Osteoblast (primary cell): Measurements from ENCODE around the gene DRC7. TPM values are rescaled to one million over a fixed set of nuclear protein-coding genes. Genes with fewer than 3 reads are reported as not detected.

Experiments used
- DNase-seq: peaks from one replicate; pipeline ENCODE4 v3.0.0; 2011; ENCODE audit warnings: low spot score, mixed read lengths; ENCODE audit not compliant: insufficient read length; ENCODE audit errors: missing footprints
- H2AFZ ChIP-seq: 2 replicates; pipeline ENCODE4 v1.6.0; 2011; ENCODE audit warnings: mild to moderate bottlenecking, low read length
- H3K27ac ChIP-seq: 2 replicates; pipeline ENCODE4 v1.5.1; 2011; ENCODE audit warnings: mild to moderate bottlenecking, low read depth, low read length, moderate library complexity
- H3K27me3 ChIP-seq: 2 replicates; pipeline ENCODE4 v1.6.0; 2012; ENCODE audit warnings: mild to moderate bottlenecking, control low read depth, inconsistent platforms, low read length, moderate library complexity; ENCODE audit not compliant: insufficient read depth
- H3K36me3 ChIP-seq: 2 replicates; pipeline ENCODE4 v1.5.1; 2011; ENCODE audit warnings: mild to moderate bottlenecking, low read length, control low read depth, moderate library complexity; ENCODE audit not compliant: insufficient read depth
- H3K4me1 ChIP-seq: 2 replicates; pipeline ENCODE4 v1.5.1; 2011; ENCODE audit warnings: mild to moderate bottlenecking, low read length, control low read depth, moderate library complexity; ENCODE audit not compliant: insufficient read depth
- H3K4me2 ChIP-seq: 2 replicates; pipeline ENCODE4 v1.6.0; 2011; ENCODE audit warnings: mild to moderate bottlenecking, low read length; ENCODE audit not compliant: insufficient read depth
- H3K4me3 ChIP-seq: fragments of 200-600 bp; sonication (generic); 3 replicates; pipeline ENCODE4 v1.5.1; 2012; ENCODE audit warnings: mild to moderate bottlenecking, low read length, inconsistent platforms; ENCODE audit not compliant: insufficient read depth
- H3K79me2 ChIP-seq: 2 replicates; pipeline ENCODE4 v1.6.0; 2012; ENCODE audit warnings: mild to moderate bottlenecking, low read length, control low read depth, inconsistent platforms; ENCODE audit not compliant: insufficient read depth
- H3K9me3 ChIP-seq: 2 replicates; pipeline ENCODE4 v1.5.1; 2011; ENCODE audit warnings: low read depth, low read length, control low read depth
- H4K20me1 ChIP-seq: 2 replicates; pipeline ENCODE4 v1.6.0; 2012; ENCODE audit warnings: mild to moderate bottlenecking, low read length, control low read depth; ENCODE audit not compliant: insufficient read depth
- CTCF ChIP-seq: IDR thresholded peaks from 2 replicates; pipeline ENCODE4 v1.5.1; 2011; ENCODE audit warnings: mild to moderate bottlenecking, low read depth, low read length, moderate library complexity; ENCODE audit errors: extremely low read depth
- total RNA-seq: library from RNA; depleted of rRNA; stranded (reverse); fragments of >200 nt; gene quantifications from 2 replicates; pipeline ENCODE4 v1.2.3, GENCODE V29; 2012

DRC7 gene
- total RNA-seq, 1 donor, result not detected

DNA sequence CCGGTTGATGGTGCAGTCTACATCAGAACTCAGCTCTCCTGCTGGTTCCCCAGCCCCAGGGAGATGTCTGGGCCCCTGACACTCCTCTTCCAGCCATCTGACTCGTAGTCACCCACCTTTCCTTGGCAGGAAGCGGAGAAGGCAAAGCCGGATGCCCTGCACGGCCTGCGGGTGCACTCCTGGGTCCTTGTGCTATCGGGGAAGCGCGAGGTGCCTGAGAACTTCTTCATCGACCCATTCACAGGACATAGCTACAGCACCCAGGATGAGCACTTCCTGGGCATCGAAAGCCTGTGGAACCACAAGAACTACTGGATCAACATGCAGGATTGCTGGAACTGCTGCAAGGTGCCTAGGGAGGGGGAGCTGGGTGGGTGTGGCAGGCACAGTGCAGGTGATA lies 12.7 kb downstream of the DRC7 start:
- no peak overlapping the region for H2AFZ ChIP-seq
- H4K20me1 ChIP-seq, result no peaks in the 10 kb centered on the region
- peaks cover 43% of the 10 kb centered on the region for H3K27me3 ChIP-seq
- H3K27ac ChIP-seq, result no peak overlapping the region
- no peaks in the 10 kb centered on the region for H3K36me3 ChIP-seq
- TF ChIP-seq CTCF, result no peak
- no peaks in the 10 kb centered on the region for H3K79me2 ChIP-seq
- H3K4me2 ChIP-seq, result no peak overlapping the region
- H3K4me1 ChIP-seq, result no peaks in the 10 kb centered on the region
- H3K4me3 ChIP-seq, result no peak overlapping the region
- H3K9me3 ChIP-seq, result no peaks in the 10 kb centered on the region
- no peak for DNase-seq

DNA sequence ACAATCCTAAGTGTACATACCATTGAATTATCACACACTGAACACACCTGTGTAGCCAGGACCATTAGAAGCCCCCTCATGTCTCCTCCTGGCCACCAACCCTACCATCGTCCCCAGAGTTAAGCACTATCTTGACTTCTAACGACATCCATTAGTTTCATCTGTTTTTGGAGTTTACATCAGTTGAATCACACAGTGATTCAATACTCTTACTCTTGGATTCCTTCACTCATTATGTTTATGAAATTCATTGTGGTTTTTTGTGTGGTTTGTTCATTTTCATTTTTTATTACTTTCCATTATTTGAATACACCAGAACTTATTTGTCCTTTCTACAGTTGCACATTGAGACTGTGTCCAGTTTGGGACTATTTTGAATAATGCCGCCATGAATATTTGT lies 13.6 kb downstream of the DRC7 start:
- Histone ChIP-seq H3K4me2 (no peak overlapping the region), H3K4me3 (no peak overlapping the region), H3K27ac (no peak overlapping the region), H3K79me2 (no peaks in the 10 kb centered on the region), H3K27me3 (peaks cover 50% of the 10 kb centered on the region), H3K36me3 (no peaks in the 10 kb centered on the region), H3K4me1 (no peaks in the 10 kb centered on the region), H3K9me3 (no peaks in the 10 kb centered on the region), H2AFZ (no peak overlapping the region), H4K20me1 (no peaks in the 10 kb centered on the region)
- TF ChIP-seq CTCF, result no peak
- DNase-seq, result peak; percentile 71

GRCh38 chr16:57709663-57710062 lies 15.1 kb downstream of the DRC7 start:
- Histone ChIP-seq H3K4me2 (no peak overlapping the region), H3K79me2 (no peaks in the 10 kb centered on the region), H3K9me3 (no peaks in the 10 kb centered on the region), H3K27ac (no peak overlapping the region), H3K27me3 (peaks cover 61% of the 10 kb centered on the region), H3K36me3 (no peaks in the 10 kb centered on the region), H4K20me1 (no peaks in the 10 kb centered on the region), H3K4me3 (no peak overlapping the region), H2AFZ (no peak overlapping the region), H3K4me1 (no peaks in the 10 kb centered on the region)
- TF ChIP-seq CTCF, result no peak
- no peak for DNase-seq

- TF ChIP-seq CTCF, result no peak
- Histone ChIP-seq H3K36me3 (no peaks in the 10 kb centered on the region), H3K9me3 (no peaks in the 10 kb centered on the region), H4K20me1 (no peaks in the 10 kb centered on the region), H3K4me2 (no peak overlapping the region), H3K27me3 (peaks cover 66% of the 10 kb centered on the region), H3K79me2 (no peaks in the 10 kb centered on the region), H3K27ac (no peak overlapping the region), H3K4me3 (no peak overlapping the region), H3K4me1 (no peaks in the 10 kb centered on the region), H2AFZ (no peak overlapping the region)
- DNase-seq, result no peak
Observed at GRCh38 chr16:57711346-57711745, 16.7 kb downstream of the DRC7 start.
